Stimulated activated CD4-positive, alpha-beta T cell treated with anti-CD3 and anti-CD28 coated beads, Interleukin-1b, Interleukin-23, amount 100 ng/mL, for 1 hour (primary cell): ENCODE results near the gene DRD4.
"Not testable (repeated sequence)": the region's sequence is repeated elsewhere in the genome, so short reads cannot be mapped to it uniquely, and the experiment has no call there.

Experiments used
- DNase-seq, 2 donors: peaks; one replicate each; pipeline ENCODE4 v3.0.0-alpha.2; 2020; ENCODE audit warnings: low read depth in 2 of 2

DRD4 gene

DNA sequence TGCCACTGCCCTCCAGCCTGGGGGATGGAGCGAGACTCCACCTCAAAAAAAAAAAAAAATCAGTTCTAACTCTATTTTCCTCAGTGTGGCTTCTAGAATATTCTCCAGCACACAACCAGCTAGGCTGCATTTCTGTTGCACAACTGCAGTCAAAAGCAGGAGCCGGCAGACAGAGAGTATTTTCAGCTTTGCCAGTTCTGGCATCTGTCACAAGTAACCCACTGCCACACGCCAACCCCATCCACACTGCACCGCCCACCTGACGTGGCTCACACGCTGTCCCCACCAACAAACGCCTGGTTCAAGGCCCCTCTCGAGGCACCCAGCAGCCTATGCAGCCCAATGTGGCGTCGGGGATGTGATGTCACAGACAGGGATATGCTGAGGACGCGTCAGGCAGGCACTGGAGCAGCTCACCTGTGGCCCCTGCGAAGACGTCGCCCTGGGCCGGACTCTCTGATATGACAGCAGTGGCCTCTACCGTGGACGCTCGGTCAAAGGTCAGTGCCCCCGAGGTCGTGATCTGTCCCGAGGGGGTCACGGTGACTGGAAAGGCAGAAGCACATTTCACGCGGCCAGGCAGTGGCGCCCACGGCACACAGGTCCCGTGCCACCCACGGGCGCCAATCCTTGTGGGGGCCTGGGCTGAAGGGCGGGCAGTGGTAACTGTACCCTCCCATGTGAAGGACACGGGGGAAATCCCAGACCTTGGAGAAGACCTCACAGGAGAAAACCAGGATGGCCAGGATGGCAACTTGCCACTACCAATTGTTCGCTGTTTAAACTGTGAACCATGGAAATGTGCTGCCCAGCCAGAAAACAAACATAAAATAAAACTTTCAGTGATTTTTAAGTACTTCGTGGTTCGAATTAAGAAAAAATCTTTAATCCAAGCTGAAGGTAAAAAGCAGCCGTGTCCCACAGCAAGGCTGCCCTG, 42.5 kb downstream of the DRD4 start:
- DNase-seq, result no peak

- no peak for DNase-seq
Measured at GRCh38 chr11:680476-680875, 43.4 kb downstream of the DRD4 start.

DNA sequence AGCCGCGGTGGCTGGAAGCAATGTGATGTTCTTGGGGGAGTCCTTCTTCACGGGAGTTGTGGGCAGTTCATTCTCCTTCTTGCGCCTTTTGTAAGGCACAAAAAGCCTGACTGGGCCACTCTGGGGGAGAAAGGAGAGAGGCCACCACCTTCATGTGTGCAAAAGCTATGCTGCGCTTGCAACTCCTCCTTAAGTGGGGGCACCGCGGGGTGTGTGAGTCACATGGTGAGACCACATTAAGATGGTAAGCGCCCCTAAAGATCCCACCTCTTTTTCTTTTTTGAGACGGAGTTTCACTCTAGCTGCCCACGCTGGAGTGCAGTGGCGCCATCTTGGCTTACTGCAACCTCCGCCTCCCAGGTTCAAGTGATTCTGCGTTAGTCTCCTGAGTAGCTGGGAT, 43.9 kb downstream of the DRD4 start:
- no peak for DNase-seq

- no peak for DNase-seq
Measured at GRCh38 chr11:686451-687243, 49.6 kb downstream of the DRD4 start.

- no peak for DNase-seq
Measured at GRCh38 chr11:687751-688150, 50.7 kb downstream of the DRD4 start.

- no peak for DNase-seq
Measured at GRCh38 chr11:688681-689080, 51.6 kb downstream of the DRD4 start.

GRCh38 chr11:689625-690024, 52.6 kb downstream of the DRD4 start:
- DNase-seq, result no peak

DNA sequence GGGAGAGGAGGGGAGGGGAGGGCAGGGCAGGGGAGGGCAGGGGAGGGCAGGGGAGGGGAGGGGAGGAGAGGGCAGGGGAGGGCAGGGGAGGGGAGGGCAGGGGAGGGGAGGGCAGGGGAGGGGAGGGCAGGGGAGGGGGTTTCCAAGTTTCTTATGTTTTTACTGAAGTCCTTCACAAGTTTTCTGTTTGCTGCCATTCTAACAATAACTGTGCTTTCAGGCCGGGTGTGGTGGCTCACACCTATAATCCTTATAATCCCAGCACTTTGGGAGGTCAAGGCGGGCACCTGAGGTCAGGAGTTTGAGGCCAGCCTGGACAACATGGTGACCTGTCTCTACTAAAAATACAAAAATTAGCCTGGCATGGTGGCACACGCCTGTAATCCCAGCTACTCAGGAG, 53.2 kb downstream of the DRD4 start:
- DNase-seq, result not testable (repeated sequence)
